ENCODE data around the gene TAF7.

The TAF7 gene

DNA sequence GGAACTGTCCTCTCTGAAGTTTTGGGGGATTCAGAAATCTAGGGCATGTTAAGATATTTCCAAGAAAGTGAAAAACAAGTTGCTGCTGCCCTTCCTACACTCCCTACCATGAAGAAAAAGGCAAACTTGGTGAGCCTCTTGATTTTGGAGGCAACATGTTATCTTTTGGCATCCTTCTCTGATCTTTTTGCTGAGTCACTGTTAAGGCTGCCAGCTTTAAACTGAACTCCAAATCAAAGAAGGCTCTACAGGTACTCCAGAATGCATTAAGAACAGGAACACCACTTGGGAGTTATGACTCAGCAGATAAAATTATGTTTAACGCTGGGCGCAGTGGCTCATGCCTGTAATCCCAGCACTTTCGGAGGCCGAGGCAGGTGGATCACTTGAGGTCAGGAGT lies 51.4 kb downstream of the TAF7 start:
- Histone ChIP-seq H2AFZ (ENCODE audit: low read depth, low read length, severe bottlenecking) (no peak overlapping the region), H3K27ac (ENCODE audit: low read depth, low read length) (no peak overlapping the region), H3K9me3 (ENCODE audit: insufficient read depth, low read length) (peaks cover 33% of the 10 kb centered on the region), H3K27me3 (ENCODE audit: low read length) (no peaks in the 10 kb centered on the region), H3K9ac (ENCODE audit: low read length) (no peak overlapping the region), H3K4me3 (ENCODE audit: insufficient read depth, low read length, poor library complexity, severe bottlenecking) (no peak overlapping the region), H3K9me2 (replicated peaks; ENCODE audit: insufficient read depth, low read length) (no peaks in the 10 kb centered on the region), H3K36me3 (ENCODE audit: low read length) (no peaks in the 10 kb centered on the region; the same call in 1 of the 2 replicates), H3K4me2 (ENCODE audit: low read depth, low read length, poor library complexity, severe bottlenecking) (no peak overlapping the region), H3K79me2 (ENCODE audit: insufficient read depth, low read length) (no peaks in the 10 kb centered on the region), H4K20me1 (ENCODE audit: low read depth, low read length) (no peaks in the 10 kb centered on the region), H3F3A (ENCODE audit: insufficient read depth) (no peaks in the 10 kb centered on the region)
- TF ChIP-seq EZH2phosphoT487 (conservative IDR thresholded peaks at IDR 0.05; ENCODE audit: low read length): no peak
- TF ChIP-seq, protein P1, sequence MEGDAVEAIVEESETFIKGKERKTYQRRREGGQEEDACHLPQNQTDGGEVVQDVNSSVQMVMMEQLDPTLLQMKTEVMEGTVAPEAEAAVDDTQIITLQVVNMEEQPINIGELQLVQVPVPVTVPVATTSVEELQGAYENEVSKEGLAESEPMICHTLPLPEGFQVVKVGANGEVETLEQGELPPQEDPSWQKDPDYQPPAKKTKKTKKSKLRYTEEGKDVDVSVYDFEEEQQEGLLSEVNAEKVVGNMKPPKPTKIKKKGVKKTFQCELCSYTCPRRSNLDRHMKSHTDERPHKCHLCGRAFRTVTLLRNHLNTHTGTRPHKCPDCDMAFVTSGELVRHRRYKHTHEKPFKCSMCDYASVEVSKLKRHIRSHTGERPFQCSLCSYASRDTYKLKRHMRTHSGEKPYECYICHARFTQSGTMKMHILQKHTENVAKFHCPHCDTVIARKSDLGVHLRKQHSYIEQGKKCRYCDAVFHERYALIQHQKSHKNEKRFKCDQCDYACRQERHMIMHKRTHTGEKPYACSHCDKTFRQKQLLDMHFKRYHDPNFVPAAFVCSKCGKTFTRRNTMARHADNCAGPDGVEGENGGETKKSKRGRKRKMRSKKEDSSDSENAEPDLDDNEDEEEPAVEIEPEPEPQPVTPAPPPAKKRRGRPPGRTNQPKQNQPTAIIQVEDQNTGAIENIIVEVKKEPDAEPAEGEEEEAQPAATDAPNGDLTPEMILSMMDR (IDR thresholded peaks at IDR 0.05; ENCODE audit: insufficient read depth, low read length, poor library complexity, severe bottlenecking): no peak

All from SU-DHL-6 (cell line).